Loucy (cell line): ENCODE data around the gene PLCG2.

Experiments used
- H2AFZ ChIP-seq: fragments of 200-600 bp; sonication (generic); 2 replicates; pipeline ENCODE4 v1.6.0; 2016; ENCODE audit warnings: antibody characterized with exemption, mild to moderate bottlenecking, low read length, moderate library complexity
- H3F3A ChIP-seq: fragments of 200-600 bp; 2 replicates; pipeline ENCODE4 v1.6.0; 2016; ENCODE audit warnings: antibody characterized with exemption, low read depth, mild to moderate bottlenecking
- H3K27me3 ChIP-seq: fragments of 200-600 bp; sonication (generic); 2 replicates; pipeline ENCODE4 v1.6.1; 2014; ENCODE audit warnings: low read length, mild to moderate bottlenecking; ENCODE audit not compliant: insufficient read depth, poor library complexity, severe bottlenecking
- H3K36me3 ChIP-seq: fragments of 200-600 bp; sonication (generic); 2 replicates; pipeline ENCODE4 v1.6.1; 2016; ENCODE audit warnings: low read length; ENCODE audit not compliant: insufficient read depth
- H3K4me1 ChIP-seq: fragments of 200-600 bp; sonication (generic); 2 replicates; pipeline ENCODE4 v1.5.1; 2014; ENCODE audit warnings: low read length, mild to moderate bottlenecking; ENCODE audit not compliant: insufficient read depth, poor library complexity, severe bottlenecking
- H3K4me2 ChIP-seq: fragments of 200-600 bp; sonication (generic); 2 replicates; pipeline ENCODE4 v1.6.0; 2014; ENCODE audit warnings: antibody characterized with exemption, low read length, low read depth, mild to moderate bottlenecking; ENCODE audit not compliant: poor library complexity, severe bottlenecking
- H3K4me3 ChIP-seq: fragments of 200-600 bp; sonication (generic); 2 replicates; pipeline ENCODE4 v1.5.1; 2014; ENCODE audit warnings: low read length, mild to moderate bottlenecking, mixed read lengths; ENCODE audit not compliant: poor library complexity, severe bottlenecking
- H3K79me2 ChIP-seq: fragments of 200-600 bp; sonication (generic); 2 replicates; pipeline ENCODE4 v1.6.1; 2014; ENCODE audit warnings: low read length; ENCODE audit not compliant: insufficient read depth
- H3K9ac ChIP-seq: fragments of 200-600 bp; sonication (generic); 2 replicates; pipeline ENCODE4 v1.6.0; 2014; ENCODE audit warnings: mild to moderate bottlenecking, low read depth, low read length, moderate library complexity; ENCODE audit not compliant: poor library complexity, severe bottlenecking
- H3K9me2 ChIP-seq: fragments of 200-600 bp; sonication (generic); replicated peaks from 2 replicates; pipeline ENCODE4 v1.6.1; 2016; ENCODE audit warnings: low read depth, low read length, mixed read lengths
- H3K9me3 ChIP-seq: fragments of 200-600 bp; sonication (generic); 2 replicates; pipeline ENCODE4 v1.6.1; 2014; ENCODE audit warnings: mild to moderate bottlenecking, antibody characterized with exemption, low read length, low read depth; ENCODE audit not compliant: insufficient read depth
- H4K20me1 ChIP-seq: fragments of 200-600 bp; sonication (generic); 2 replicates; pipeline ENCODE4 v1.6.0; 2014; ENCODE audit warnings: antibody characterized with exemption, low read length, mild to moderate bottlenecking; ENCODE audit not compliant: insufficient read depth, poor library complexity, severe bottlenecking
- EZH2phosphoT487 ChIP-seq: fragments of 200-600 bp; IDR thresholded peaks from 2 replicates; pipeline ENCODE4 v1.6.1; 2018; ENCODE audit warnings: antibody characterized with exemption, mild to moderate bottlenecking, moderate library complexity, borderline replicate concordance
- TF ChIP-seq, protein P1 (sequence below): fragments of 200-600 bp; sonication (generic); conservative IDR thresholded peaks from 2 replicates; pipeline ENCODE4 v1.5.1; 2014; ENCODE audit warnings: mild to moderate bottlenecking, antibody characterized with exemption, low read length

PLCG2 gene

DNA sequence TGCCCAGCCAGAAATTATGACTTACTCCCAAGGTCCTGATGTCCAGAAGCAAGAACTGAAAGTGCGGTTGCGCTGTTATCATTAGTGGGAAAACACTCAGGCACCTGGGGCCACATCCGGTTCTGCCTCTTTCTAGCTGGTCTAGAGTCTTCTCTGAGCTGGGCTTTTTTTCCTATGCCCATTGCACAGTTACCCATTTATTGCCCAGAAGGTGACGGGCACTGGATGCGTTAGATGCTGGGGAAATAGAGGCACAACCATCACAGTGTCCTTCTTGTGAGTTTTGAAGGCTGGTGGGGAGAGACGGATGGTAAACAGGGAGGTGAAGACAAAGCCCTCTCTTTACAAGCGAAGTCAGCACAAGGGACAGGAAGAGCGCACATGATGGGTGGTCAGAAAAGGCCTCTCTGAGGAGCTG is 37.7 kb downstream of the PLCG2 start:
- H3K36me3 ChIP-seq: no peaks in the 10 kb centered on the region
- H3K9me2 ChIP-seq: no peaks in the 10 kb centered on the region
- H3K4me3 ChIP-seq: no peak overlapping the region
- TF ChIP-seq, protein P1, sequence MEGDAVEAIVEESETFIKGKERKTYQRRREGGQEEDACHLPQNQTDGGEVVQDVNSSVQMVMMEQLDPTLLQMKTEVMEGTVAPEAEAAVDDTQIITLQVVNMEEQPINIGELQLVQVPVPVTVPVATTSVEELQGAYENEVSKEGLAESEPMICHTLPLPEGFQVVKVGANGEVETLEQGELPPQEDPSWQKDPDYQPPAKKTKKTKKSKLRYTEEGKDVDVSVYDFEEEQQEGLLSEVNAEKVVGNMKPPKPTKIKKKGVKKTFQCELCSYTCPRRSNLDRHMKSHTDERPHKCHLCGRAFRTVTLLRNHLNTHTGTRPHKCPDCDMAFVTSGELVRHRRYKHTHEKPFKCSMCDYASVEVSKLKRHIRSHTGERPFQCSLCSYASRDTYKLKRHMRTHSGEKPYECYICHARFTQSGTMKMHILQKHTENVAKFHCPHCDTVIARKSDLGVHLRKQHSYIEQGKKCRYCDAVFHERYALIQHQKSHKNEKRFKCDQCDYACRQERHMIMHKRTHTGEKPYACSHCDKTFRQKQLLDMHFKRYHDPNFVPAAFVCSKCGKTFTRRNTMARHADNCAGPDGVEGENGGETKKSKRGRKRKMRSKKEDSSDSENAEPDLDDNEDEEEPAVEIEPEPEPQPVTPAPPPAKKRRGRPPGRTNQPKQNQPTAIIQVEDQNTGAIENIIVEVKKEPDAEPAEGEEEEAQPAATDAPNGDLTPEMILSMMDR: no peak
- no peak for TF ChIP-seq EZH2phosphoT487
- H3K4me2 ChIP-seq: no peak overlapping the region
- peaks cover 50% of the 10 kb centered on the region for H3K4me1 ChIP-seq
- H3K27me3 ChIP-seq: no peaks in the 10 kb centered on the region
- no peaks in the 10 kb centered on the region for H3F3A ChIP-seq
- peaks cover 40% of the 10 kb centered on the region for H3K79me2 ChIP-seq
- peak overlapping the region; percentile 19 for H3K9ac ChIP-seq
- H3K9me3 ChIP-seq: no peaks in the 10 kb centered on the region
- H4K20me1 ChIP-seq: no peaks in the 10 kb centered on the region
- no peak overlapping the region for H2AFZ ChIP-seq

DNA sequence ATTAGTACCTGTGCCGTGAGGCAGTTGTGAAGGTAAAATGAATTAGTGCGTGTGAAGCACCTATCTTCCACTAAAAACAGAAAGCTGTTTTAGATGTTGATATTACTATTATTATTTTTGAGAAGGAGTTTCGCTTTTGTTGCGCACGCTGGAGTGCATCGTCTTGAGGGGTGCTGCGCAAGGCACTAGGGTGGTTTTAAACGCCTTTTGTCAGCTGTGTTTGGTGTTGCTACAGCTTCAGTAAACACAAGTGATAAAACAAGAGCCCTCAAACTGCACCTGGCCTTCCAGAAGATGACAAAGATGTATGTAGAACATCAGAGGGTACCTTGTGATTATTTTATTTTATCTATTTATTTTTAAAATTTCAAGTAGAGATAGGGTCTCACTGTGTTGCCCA is 38.2 kb downstream of the PLCG2 start:
- Histone ChIP-seq H2AFZ (no peak overlapping the region), H3K36me3 (no peaks in the 10 kb centered on the region), H3K4me2 (peak overlapping the region; percentile 59), H3K9ac (peak overlapping the region; percentile 19), H3F3A (no peaks in the 10 kb centered on the region), H3K27me3 (no peaks in the 10 kb centered on the region), H3K9me3 (no peaks in the 10 kb centered on the region), H4K20me1 (no peaks in the 10 kb centered on the region), H3K79me2 (peaks cover 44% of the 10 kb centered on the region), H3K4me3 (peak overlapping the region; percentile 45), H3K9me2 (no peaks in the 10 kb centered on the region), H3K4me1 (peaks cover 55% of the 10 kb centered on the region)
- TF ChIP-seq, protein P1: no peak
- TF ChIP-seq EZH2phosphoT487: no peak

DNA sequence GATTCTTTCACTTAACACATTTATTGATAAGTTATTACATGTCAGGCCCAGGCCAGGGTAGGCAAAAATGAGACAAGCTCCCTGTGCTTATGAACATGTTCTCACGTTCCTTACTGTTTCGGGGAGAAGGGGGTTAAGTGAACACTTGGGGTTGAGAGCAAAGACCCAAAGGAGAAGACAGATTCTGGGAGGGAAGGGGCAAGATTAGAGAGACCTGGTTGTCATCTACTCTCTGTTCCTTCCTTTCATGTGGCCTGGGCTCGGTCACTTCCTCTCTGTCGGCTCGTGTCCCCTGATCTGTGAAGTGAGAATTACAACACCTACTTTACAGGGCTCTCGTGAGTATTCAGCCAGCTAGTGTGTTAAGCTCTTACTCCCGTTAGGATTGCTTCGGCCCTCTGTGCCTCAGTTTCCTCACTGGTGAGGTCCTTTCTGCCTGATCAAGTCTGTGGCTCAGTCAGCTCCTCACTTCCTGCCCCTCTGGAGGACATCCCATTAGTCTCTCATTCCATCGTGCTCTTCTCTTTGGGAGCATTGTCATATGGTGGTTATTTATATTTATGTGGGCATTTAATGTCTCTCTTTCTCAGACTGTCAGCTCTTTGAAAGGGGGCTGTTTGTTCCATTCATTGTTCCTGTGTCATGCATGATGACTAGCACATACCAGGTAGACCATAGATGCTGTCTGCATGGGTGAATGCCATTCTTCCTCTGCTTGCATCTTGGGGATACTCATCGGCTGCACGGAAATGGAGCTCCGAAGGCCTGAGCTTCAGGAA is 38.9 kb downstream of the PLCG2 start:
- H3K9ac ChIP-seq: peak overlapping the region; percentile 19

More for the DNA sequence above, 38.9 kb downstream of the PLCG2 start:
- Histone ChIP-seq H3K79me2 (peaks cover 44% of the 10 kb centered on the region), H3F3A (peaks cover 3% of the 10 kb centered on the region; the same call in 1 of the 2 replicates), H3K4me2 (peak overlapping the region; percentile 59), H2AFZ (no peak overlapping the region), H3K4me3 (peak overlapping the region; percentile 45), H3K36me3 (no peaks in the 10 kb centered on the region), H4K20me1 (no peaks in the 10 kb centered on the region), H3K4me1 (peaks cover 61% of the 10 kb centered on the region), H3K27me3 (no peaks in the 10 kb centered on the region), H3K9me2 (no peaks in the 10 kb centered on the region), H3K9me3 (no peaks in the 10 kb centered on the region)
- no peak for TF ChIP-seq EZH2phosphoT487
- TF ChIP-seq, protein P1: no peak
